ENCODE data around the gene CNTNAP4.

GRCh38 chr16:76346210-76346609 lies 69.0 kb downstream of the CNTNAP4 start:
- TF ChIP-seq SIN3A (IDR thresholded peaks at IDR 0.05; ENCODE audit: borderline replicate concordance, low read depth, low read length) (no peak), STAT5B (CRISPR knock-in tag; IDR thresholded peaks at IDR 0.05) (no peak), HOXA5 (CRISPR knock-in tag; IDR thresholded peaks at IDR 0.05) (no peak), ZNF644 (CRISPR knock-in tag; IDR thresholded peaks at IDR 0.05; ENCODE audit: low read depth) (no peak), CBFB (CRISPR knock-in tag; IDR thresholded peaks at IDR 0.05) (no peak), PAX8 (CRISPR knock-in tag; IDR thresholded peaks at IDR 0.05; ENCODE audit: borderline replicate concordance) (no peak), AHR (CRISPR knock-in tag; IDR thresholded peaks at IDR 0.05) (no peak), PLRG1 (conservative IDR thresholded peaks at IDR 0.05) (no peak), HNF4A (CRISPR knock-in tag; IDR thresholded peaks at IDR 0.05) (no peak)
- TF ChIP-seq, protein P1, sequence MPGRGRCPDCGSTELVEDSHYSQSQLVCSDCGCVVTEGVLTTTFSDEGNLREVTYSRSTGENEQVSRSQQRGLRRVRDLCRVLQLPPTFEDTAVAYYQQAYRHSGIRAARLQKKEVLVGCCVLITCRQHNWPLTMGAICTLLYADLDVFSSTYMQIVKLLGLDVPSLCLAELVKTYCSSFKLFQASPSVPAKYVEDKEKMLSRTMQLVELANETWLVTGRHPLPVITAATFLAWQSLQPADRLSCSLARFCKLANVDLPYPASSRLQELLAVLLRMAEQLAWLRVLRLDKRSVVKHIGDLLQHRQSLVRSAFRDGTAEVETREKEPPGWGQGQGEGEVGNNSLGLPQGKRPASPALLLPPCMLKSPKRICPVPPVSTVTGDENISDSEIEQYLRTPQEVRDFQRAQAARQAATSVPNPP (CRISPR knock-in tag; IDR thresholded peaks at IDR 0.05) = no peak

Data from HepG2 (cell line).